Activated CD8-positive, alpha-beta T cell treated with anti-CD3 and anti-CD28 coated beads, Interleukin-2, amount 10 ng/mL, durations not matched to agents 7 days and 5 days (primary cell): ENCODE measurements around the gene GRIP2. TPM values are rescaled to one million over a fixed set of nuclear protein-coding genes. Genes with fewer than 3 reads are reported as not detected.
A peak's percentile ranks its signal among the peaks of the same experiment; 100 is the strongest.

Source experiments
- ATAC-seq: fragments of 150-1000 bp; cut with Tn5 transposase; one replicate; pipeline ENCODE4 v1.10.0; 2021; ENCODE audit warnings: moderate library complexity
- CTCF ChIA-PET: fragments of 350-600 bp; sonication (Branson Sonifier 250); formaldehyde crosslinking; loops from one replicate; lab custom pipeline; 2021; ENCODE audit warnings: antibody characterized with exemption; lab: Charles Lee
- POLR2A ChIA-PET: fragments of 350-600 bp; sonication (Branson Sonifier 250); formaldehyde crosslinking; loops from one replicate; lab custom pipeline; 2021; ENCODE audit warnings: antibody characterized with exemption; lab: Charles Lee
- DNase-seq: peaks from one replicate; pipeline ENCODE4 v3.0.0-alpha.2; 2020
- H3K27ac Mint-ChIP-seq: one replicate; pipeline ENCODE4 v1.8.0; 2021; ENCODE audit warnings: mild to moderate bottlenecking, mixed read lengths
- H3K27me3 Mint-ChIP-seq: one replicate; pipeline ENCODE4 v1.8.0; 2021; ENCODE audit warnings: low read depth, mixed read lengths
- H3K36me3 Mint-ChIP-seq: one replicate; pipeline ENCODE4 v1.8.0; 2021; ENCODE audit warnings: low read depth, mixed read lengths
- H3K4me1 Mint-ChIP-seq: one replicate; pipeline ENCODE4 v1.8.0; 2021; ENCODE audit warnings: low read depth, mixed read lengths
- H3K4me3 Mint-ChIP-seq: one replicate; pipeline ENCODE4 v1.8.0; 2021; ENCODE audit warnings: mild to moderate bottlenecking, mixed read lengths
- H3K9me3 Mint-ChIP-seq: one replicate; pipeline ENCODE4 v1.8.0; 2022; ENCODE audit warnings: mixed read lengths; ENCODE audit not compliant: insufficient read depth
- total RNA-seq, 2 experiments: library from RNA; stranded (reverse); gene quantifications; one replicate each; pipeline ENCODE4 v1.2.3, GENCODE V29; 2021

The GRIP2 gene
- total RNA-seq, 2 experiments from 2014 or later = not detected

DNA sequence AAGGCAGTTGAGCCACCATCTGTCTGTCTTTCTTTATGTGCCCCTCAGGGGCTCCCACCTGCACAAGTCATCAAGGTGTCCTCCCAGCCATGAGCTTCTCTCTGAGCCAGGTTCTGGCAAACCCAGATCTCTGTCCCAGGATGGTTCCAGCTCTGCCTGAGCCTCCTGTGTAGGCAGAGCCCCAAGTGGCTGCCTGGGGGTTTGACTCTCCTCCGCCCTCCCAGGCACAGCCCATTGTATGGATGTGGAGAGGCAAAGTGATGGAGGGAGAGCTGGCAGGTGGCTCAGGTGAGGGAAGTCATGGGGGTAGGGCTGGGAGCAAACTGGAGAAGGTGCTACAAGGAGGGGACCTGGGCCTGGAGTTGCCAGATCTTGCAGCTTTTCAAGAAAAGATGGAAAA is 56.9 kb downstream of the GRIP2 start:
- no peaks in the 10 kb centered on the region for H3K27me3 Mint-ChIP-seq
- no peaks in the 10 kb centered on the region for H3K4me1 Mint-ChIP-seq
- H3K36me3 Mint-ChIP-seq = peaks cover 30% of the 10 kb centered on the region
- ATAC-seq (no peak), DNase-seq (no peak)
- H3K4me3 Mint-ChIP-seq = no peak overlapping the region
- H3K9me3 Mint-ChIP-seq = no peaks in the 10 kb centered on the region
- POLR2A ChIA-PET = no interaction called here
- CTCF ChIA-PET = interaction anchor here (0.5 kb wide), 1 partner anchor 15 kb away, joined by 3 read pairs; no protein-coding TSS in a partner anchor
- peak overlapping the region; percentile 5 for H3K27ac Mint-ChIP-seq

DNA sequence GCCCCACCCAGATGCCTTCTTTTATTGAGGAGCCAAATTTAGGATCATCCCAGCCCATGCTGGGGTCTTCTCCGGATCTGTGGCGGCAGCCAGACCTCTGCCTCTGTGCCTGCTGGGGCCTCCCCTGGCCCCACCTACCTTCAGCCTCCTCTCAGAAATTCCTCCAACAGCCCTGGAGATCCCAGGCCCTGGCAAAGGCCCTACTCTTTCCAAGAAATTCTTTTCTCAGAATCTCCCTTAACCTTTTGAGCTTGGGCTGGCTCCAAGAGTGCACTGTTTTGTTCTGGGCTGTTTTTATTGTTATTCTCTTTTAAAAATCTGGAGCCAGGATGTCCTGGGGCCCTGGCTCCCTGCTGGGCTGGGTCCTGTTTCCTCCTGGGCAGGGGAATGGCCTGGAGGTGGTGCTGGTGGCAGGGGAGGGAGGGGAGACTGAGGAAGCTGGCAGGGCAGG is 57.8 kb downstream of the GRIP2 start:
- POLR2A ChIA-PET = no interaction called here
- no peaks in the 10 kb centered on the region for H3K9me3 Mint-ChIP-seq
- no peaks in the 10 kb centered on the region for H3K27me3 Mint-ChIP-seq
- peaks cover 38% of the 10 kb centered on the region for H3K36me3 Mint-ChIP-seq
- H3K4me3 Mint-ChIP-seq = no peak overlapping the region
- CTCF ChIA-PET = no interaction called here
- no peak for ATAC-seq
- DNase-seq = no peak
- H3K4me1 Mint-ChIP-seq = no peaks in the 10 kb centered on the region
- H3K27ac Mint-ChIP-seq = no peak overlapping the region

DNA sequence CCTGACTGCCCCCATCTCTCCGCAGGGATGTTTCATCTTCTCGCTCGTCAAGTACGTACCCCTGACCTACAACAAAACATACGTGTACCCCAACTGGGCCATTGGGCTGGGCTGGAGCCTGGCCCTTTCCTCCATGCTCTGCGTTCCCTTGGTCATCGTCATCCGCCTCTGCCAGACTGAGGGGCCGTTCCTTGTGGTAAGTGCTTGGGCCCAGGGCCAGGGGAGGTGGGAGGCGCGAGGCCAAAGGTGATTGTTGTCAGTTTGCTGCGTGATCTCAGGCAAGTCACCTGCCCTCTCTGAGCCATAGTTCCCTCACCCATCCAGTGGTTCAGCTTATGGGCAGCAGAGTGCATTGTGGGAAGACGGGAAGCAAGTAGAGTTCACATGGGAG is 58.5 kb downstream of the GRIP2 start:
- ChIA-PET CTCF (no interaction called here), POLR2A (no interaction called here)
- H3K27ac Mint-ChIP-seq = peak overlapping the region; percentile 7
- no peaks in the 10 kb centered on the region for H3K27me3 Mint-ChIP-seq
- H3K4me1 Mint-ChIP-seq = no peaks in the 10 kb centered on the region
- ATAC-seq (no peak), DNase-seq (no peak)
- no peaks in the 10 kb centered on the region for H3K9me3 Mint-ChIP-seq
- peaks cover 38% of the 10 kb centered on the region for H3K36me3 Mint-ChIP-seq
- H3K4me3 Mint-ChIP-seq = no peak overlapping the region

- Mint-ChIP-seq H3K4me1 (no peaks in the 10 kb centered on the region), H3K27me3 (no peaks in the 10 kb centered on the region), H3K9me3 (no peaks in the 10 kb centered on the region), H3K4me3 (no peak overlapping the region), H3K27ac (peak overlapping the region; percentile 6), H3K36me3 (peaks cover 38% of the 10 kb centered on the region)
- POLR2A ChIA-PET = no interaction called here
- no peak for DNase-seq
- no peak for ATAC-seq
- CTCF ChIA-PET = no interaction called here
Measured at GRCh38 chr3:14481018-14481645, 59.0 kb downstream of the GRIP2 start.

- Mint-ChIP-seq H3K27me3 (no peaks in the 10 kb centered on the region), H3K4me3 (no peak overlapping the region), H3K9me3 (no peaks in the 10 kb centered on the region), H3K27ac (peak overlapping the region; percentile 1), H3K4me1 (no peaks in the 10 kb centered on the region), H3K36me3 (peaks cover 38% of the 10 kb centered on the region)
- ATAC-seq (no peak), DNase-seq (no peak)
- CTCF ChIA-PET = no interaction called here
- POLR2A ChIA-PET = no interaction called here
Measured at GRCh38 chr3:14480207-14481017, 59.7 kb downstream of the GRIP2 start.

GRCh38 chr3:14479591-14479990 is 60.6 kb downstream of the GRIP2 start:
- POLR2A ChIA-PET = no interaction called here
- Mint-ChIP-seq H3K4me1 (no peaks in the 10 kb centered on the region), H3K27me3 (no peaks in the 10 kb centered on the region), H3K9me3 (no peaks in the 10 kb centered on the region), H3K27ac (no peak overlapping the region), H3K36me3 (peaks cover 35% of the 10 kb centered on the region), H3K4me3 (no peak overlapping the region)
- no peak for ATAC-seq
- CTCF ChIA-PET = interaction anchor here (1.6 kb wide), 1 partner anchor 276 kb away, joined by 3 read pairs; no protein-coding TSS in a partner anchor
- DNase-seq = no peak

- no peaks in the 10 kb centered on the region for H3K27me3 Mint-ChIP-seq
- peaks cover 30% of the 10 kb centered on the region for H3K36me3 Mint-ChIP-seq
- DNase-seq = no peak
- H3K4me1 Mint-ChIP-seq = no peaks in the 10 kb centered on the region
- H3K27ac Mint-ChIP-seq = no peak overlapping the region
- no peaks in the 10 kb centered on the region for H3K9me3 Mint-ChIP-seq
- POLR2A ChIA-PET = no interaction called here
- CTCF ChIA-PET = interaction anchor here (1.6 kb wide), 1 partner anchor 276 kb away, joined by 3 read pairs; no protein-coding TSS in a partner anchor
- H3K4me3 Mint-ChIP-seq = no peak overlapping the region
- ATAC-seq = no peak
Measured at GRCh38 chr3:14478956-14479550, 61.1 kb downstream of the GRIP2 start.

GRCh38 chr3:14477311-14477935 is 62.7 kb downstream of the GRIP2 start:
- H3K4me1 Mint-ChIP-seq = no peaks in the 10 kb centered on the region
- no peak overlapping the region for H3K27ac Mint-ChIP-seq
- H3K9me3 Mint-ChIP-seq = no peaks in the 10 kb centered on the region
- H3K36me3 Mint-ChIP-seq = peaks cover 25% of the 10 kb centered on the region
- POLR2A ChIA-PET = no interaction called here
- DNase-seq = no peak
- no peak overlapping the region for H3K4me3 Mint-ChIP-seq
- no peak for ATAC-seq
- no peaks in the 10 kb centered on the region for H3K27me3 Mint-ChIP-seq
- CTCF ChIA-PET = no interaction called here

DNA sequence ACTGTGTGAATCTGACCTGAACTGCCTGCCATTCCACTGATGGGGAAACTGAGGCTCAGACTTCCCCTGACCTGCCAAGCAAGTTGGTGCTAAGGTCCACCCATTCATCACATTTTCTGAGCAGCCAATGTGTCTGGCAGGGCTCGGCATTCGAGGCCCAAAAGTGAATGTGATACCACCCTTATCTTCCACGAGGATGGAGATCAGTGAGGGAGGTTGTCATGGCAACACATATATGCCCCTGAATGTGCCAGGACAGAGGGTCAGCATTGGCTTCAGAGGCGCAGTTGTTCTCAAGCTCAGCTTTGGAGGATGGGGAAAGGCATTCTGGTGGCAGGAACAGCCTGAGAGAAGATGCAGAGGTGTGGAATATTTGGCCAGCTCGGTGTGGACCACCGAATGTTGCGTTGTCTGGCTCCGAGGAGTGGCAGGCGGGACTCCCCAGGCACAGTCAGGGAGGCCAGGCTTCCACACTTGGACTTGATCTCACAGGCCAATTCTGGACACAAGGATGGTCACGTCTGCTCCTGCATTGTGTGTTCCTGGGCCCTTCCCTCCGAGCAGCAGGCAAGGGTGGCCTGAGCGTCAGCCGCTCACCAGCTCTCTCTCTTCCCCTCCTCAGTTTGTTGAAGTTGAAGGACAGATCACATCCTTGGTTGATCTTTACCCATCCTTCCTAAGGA is 63.4 kb downstream of the GRIP2 start:
- no peaks in the 10 kb centered on the region for H3K9me3 Mint-ChIP-seq
- H3K36me3 Mint-ChIP-seq = peaks cover 22% of the 10 kb centered on the region
- H3K27ac Mint-ChIP-seq = no peak overlapping the region
- ChIA-PET POLR2A (no interaction called here), CTCF (no interaction called here)
- no peaks in the 10 kb centered on the region for H3K4me1 Mint-ChIP-seq
- DNase-seq = no peak
- no peak for ATAC-seq
- no peaks in the 10 kb centered on the region for H3K27me3 Mint-ChIP-seq
- H3K4me3 Mint-ChIP-seq = no peak overlapping the region

DNA sequence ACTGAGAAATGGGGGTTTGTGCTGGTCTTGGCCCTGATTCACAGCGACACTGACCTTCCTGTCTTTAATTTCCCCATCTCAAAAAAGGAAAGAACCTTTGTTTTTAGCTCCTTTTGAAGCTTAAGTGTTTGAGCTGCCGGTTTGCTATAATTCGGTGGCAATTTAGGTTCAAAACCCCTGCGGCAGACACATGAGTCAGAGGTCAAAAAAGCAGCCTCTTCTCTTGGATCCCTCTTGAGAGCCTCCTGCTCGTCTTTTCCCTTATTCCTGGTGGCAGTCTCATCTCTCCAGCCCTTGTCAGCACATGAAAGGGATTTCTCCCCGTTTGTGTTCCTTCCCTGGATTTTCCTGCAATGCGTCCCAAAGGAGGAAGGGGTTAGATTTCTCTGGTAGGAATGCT is 64.5 kb downstream of the GRIP2 start:
- Mint-ChIP-seq H3K4me3 (no peak overlapping the region), H3K4me1 (no peaks in the 10 kb centered on the region), H3K27me3 (no peaks in the 10 kb centered on the region), H3K9me3 (no peaks in the 10 kb centered on the region), H3K36me3 (peaks cover 17% of the 10 kb centered on the region), H3K27ac (no peak overlapping the region)
- CTCF ChIA-PET = no interaction called here
- no peak for DNase-seq
- POLR2A ChIA-PET = no interaction called here
- ATAC-seq = no peak

GRCh38 chr3:14474363-14475081 is 65.6 kb downstream of the GRIP2 start:
- ATAC-seq = no peak
- Mint-ChIP-seq H3K9me3 (no peaks in the 10 kb centered on the region), H3K27me3 (no peaks in the 10 kb centered on the region), H3K27ac (peak overlapping the region; percentile 15), H3K4me3 (no peak overlapping the region), H3K36me3 (peaks cover 17% of the 10 kb centered on the region), H3K4me1 (no peaks in the 10 kb centered on the region)
- ChIA-PET CTCF (no interaction called here), POLR2A (no interaction called here)
- no peak for DNase-seq
